K562 (cell line): Measurements from ENCODE around the gene PLA2G4A.

Experiments
- BHLHE40 ChIP-seq: IDR thresholded peaks from 2 replicates; pipeline ENCODE4 v1.6.1; 2011; ENCODE audit warnings: low read length, improper control_type of control experiment
- CBX5 ChIP-seq: IDR thresholded peaks from 2 replicates; pipeline ENCODE4 v1.6.1; 2014; ENCODE audit warnings: low read depth, borderline replicate concordance
- CTCF ChIP-seq, 3 experiments: IDR thresholded peaks in 2 of 3; conservative IDR thresholded peaks in 1 of 3; 2 replicates each; pipeline ENCODE4 v1.5.1; 2011 to 2012; ENCODE audit warnings: low read length in 3 of 3, mild to moderate bottlenecking in 3 of 3, control low read depth in 2 of 3, improper control_type of control experiment in 1 of 3, inconsistent platforms in 1 of 3, low read depth in 1 of 3, mixed read lengths in 1 of 3, moderate library complexity in 1 of 3; ENCODE audit not compliant: insufficient read depth in 2 of 3
- ETV6 ChIP-seq, 3 experiments: fragments of 150-350 bp in 1 of 3; sonication (generic) in 1 of 3; formaldehyde crosslinking in 1 of 3; IDR thresholded peaks; 2 replicates each; pipeline versions ENCODE4 v1.6.1 to v1.8.0; 2014 to 2022; ENCODE audit warnings: borderline replicate concordance in 2 of 3, low read depth in 2 of 3, antibody characterized with exemption in 1 of 3, low read length in 1 of 3, mild to moderate bottlenecking in 1 of 3, missing genetic modification reagents in 1 of 3
- GTF2F1 ChIP-seq: IDR thresholded peaks from 2 replicates; pipeline ENCODE4 v1.6.1; 2011; ENCODE audit warnings: low read depth, low read length, improper control_type of control experiment
- KAT7 ChIP-seq: sonication (generic); formaldehyde crosslinking; IDR thresholded peaks from 2 replicates; pipeline ENCODE4 v1.8.0; 2022; ENCODE audit warnings: missing genetic modification reagents, mild to moderate bottlenecking, borderline replicate concordance
- KDM1A ChIP-seq, 2 experiments: fragments of 450-650 bp; IDR thresholded peaks; 2 replicates each; pipeline ENCODE4 v1.6.1; 2016; ENCODE audit warnings: mild to moderate bottlenecking in 2 of 2
- POLR2A ChIP-seq: fragments of 450-650 bp; conservative IDR thresholded peaks from 2 replicates; pipeline ENCODE4 v1.6.1; 2016
- RAD21 ChIP-seq, 2 experiments: fragments of 250-450 bp in 1 of 2; fragments of 450-650 bp in 1 of 2; sonication (Bioruptor Pico) in 1 of 2; formaldehyde crosslinking in 1 of 2; IDR thresholded peaks in 1 of 2; conservative IDR thresholded peaks in 1 of 2; 2 replicates each; pipeline versions ENCODE4 v1.4.0 to v1.8.0; 2020 to 2022; ENCODE audit warnings: mild to moderate bottlenecking in 2 of 2, moderate library complexity in 1 of 2
- SAFB2 ChIP-seq: fragments of 200-400 bp; formaldehyde crosslinking; IDR thresholded peaks from 2 replicates; pipeline ENCODE4 v1.6.1; 2018; ENCODE audit warnings: borderline replicate concordance, low read length, low read depth, moderate library complexity; ENCODE audit not compliant: severe bottlenecking
- SIX5 ChIP-seq, 2 experiments: IDR thresholded peaks; 2 replicates each; pipeline ENCODE4 v1.6.1; 2011; ENCODE audit warnings: low read length in 2 of 2, borderline replicate concordance in 1 of 2, low read depth in 1 of 2, mild to moderate bottlenecking in 1 of 2, moderate library complexity in 1 of 2; ENCODE audit not compliant: insufficient read depth in 1 of 2
- SMC3 ChIP-seq: conservative IDR thresholded peaks from 2 replicates; pipeline ENCODE4 v1.6.1; 2011; ENCODE audit warnings: low read depth, low read length, improper control_type of control experiment; ENCODE audit not compliant: insufficient read depth
- ZKSCAN1 ChIP-seq: fragments of 150-350 bp; IDR thresholded peaks from 2 replicates; pipeline ENCODE4 v1.6.1; 2016; ENCODE audit warnings: low read depth, low read length
- ZNF318 ChIP-seq, 2 experiments: fragments of 450-650 bp; IDR thresholded peaks; 2 replicates each; pipeline ENCODE4 v1.6.1; 2016; ENCODE audit warnings: mild to moderate bottlenecking in 2 of 2, borderline replicate concordance in 1 of 2, low read depth in 1 of 2, moderate library complexity in 1 of 2

- no peak for TF ChIP-seq ZKSCAN1
- TF ChIP-seq SMC3, result no peak
- TF ChIP-seq CTCF (IDR thresholded peaks at IDR 0.05 in 2 of 3, conservative IDR thresholded peaks at IDR 0.05 in 1 of 3; ENCODE audit: insufficient read depth in 2 of 3, low read depth in 1 of 3, low read length in 3 of 3), result no peak
- no peak for TF ChIP-seq ETV6 (IDR thresholded peaks at IDR 0.05; ENCODE audit: borderline replicate concordance in 1 of 2, low read depth in 2 of 2, low read length in 1 of 2)
- no peak for TF ChIP-seq ETV6 (CRISPR knock-in tag; IDR thresholded peaks at IDR 0.05; ENCODE audit: borderline replicate concordance)
- TF ChIP-seq KAT7 (CRISPR knock-in tag), result no peak
- TF ChIP-seq BHLHE40, result no peak
- TF ChIP-seq POLR2A, result no peak
- TF ChIP-seq CBX5, result no peak
- TF ChIP-seq KDM1A (IDR thresholded peaks at IDR 0.05), result no peak
- TF ChIP-seq SAFB2, result no peak
- TF ChIP-seq SIX5 (IDR thresholded peaks at IDR 0.05; ENCODE audit: borderline replicate concordance in 1 of 2, insufficient read depth in 1 of 2, low read depth in 1 of 2, low read length in 2 of 2), result no peak
- no peak for TF ChIP-seq ZNF318 (IDR thresholded peaks at IDR 0.05; ENCODE audit: borderline replicate concordance in 1 of 2, low read depth in 1 of 2)
- TF ChIP-seq RAD21 (CRISPR knock-in tag; conservative IDR thresholded peaks at IDR 0.05 in 1 of 2, IDR thresholded peaks at IDR 0.05 in 1 of 2), result no peak
- no peak for TF ChIP-seq GTF2F1
These were observed 72.9 kb downstream of the PLA2G4A start for GRCh38 chr1:186901631-186902030.
